Stimulated activated CD8-positive, alpha-beta memory T cell treated with anti-CD3 and anti-CD28 coated beads, Interleukin-15, amount 100 ng/mL, for 4 hours (primary cell): ENCODE data around the gene TPBGL.
A peak's percentile ranks its signal among the peaks of the same experiment; 100 is the strongest.

Experiments used
- DNase-seq, 2 donors: peaks; one replicate each; pipeline ENCODE4 v3.0.0-alpha.2; 2020; ENCODE audit warnings: low read depth in 2 of 2

The TPBGL gene

DNA sequence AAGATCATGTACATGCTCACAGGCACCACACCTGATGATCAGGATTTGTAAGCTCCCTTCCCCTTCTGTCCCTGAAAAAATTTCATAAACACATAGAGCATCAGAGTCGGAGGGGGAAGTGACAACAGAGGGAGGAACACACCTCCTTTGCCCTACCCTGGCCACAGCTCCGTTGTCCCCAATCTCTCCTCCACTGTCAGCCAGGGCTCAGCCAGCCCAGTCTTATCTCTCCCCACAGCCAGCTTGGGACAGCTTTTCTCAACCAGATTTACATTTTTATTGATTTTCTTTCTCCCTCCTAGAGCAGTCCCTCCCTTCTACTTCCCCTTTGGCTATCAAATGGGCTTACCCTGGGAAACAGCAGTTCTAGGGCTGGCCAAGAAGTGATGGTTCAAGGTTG, 32.1 kb upstream of the TPBGL start:
- DNase-seq, result no peak

DNA sequence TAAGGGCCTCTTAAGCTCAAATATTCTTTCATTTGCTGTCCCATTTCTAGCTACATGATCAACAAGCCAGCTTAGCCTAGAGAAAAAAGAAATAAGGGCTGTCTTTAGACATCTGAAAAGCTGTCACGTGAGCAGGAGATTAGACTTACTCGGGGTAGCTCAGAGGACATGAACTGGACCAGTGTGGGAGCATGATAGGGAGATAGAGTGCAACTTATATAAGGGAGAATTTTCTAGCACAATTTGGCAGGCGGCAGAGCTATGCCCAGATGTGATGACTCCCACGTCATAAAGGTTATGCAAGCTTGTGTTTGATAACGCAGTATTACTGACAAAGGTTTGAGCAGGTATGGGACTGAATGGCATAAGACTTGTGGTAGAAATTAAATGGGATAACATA, 28.2 kb upstream of the TPBGL start:
- DNase-seq, result no peak

DNA sequence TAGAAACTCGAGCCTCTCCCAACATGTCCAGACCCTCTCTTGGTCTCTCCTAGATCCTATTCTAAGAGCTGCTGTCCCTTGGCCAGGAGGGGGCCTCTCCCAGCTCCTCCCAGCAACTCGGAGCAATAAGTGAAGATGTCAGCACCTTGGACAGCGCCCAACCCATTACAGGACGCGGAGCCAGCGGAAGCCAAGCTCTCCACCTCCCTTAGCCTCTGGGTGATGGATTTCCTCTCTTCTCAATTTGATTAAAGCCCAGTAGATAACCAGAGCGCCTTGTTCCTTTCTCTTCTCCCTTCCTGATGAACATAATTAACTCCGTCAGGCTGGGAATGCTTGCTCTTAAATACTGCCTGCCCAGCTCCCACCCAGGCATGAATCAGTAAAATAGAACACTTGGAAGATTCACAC, 26.2 kb upstream of the TPBGL start:
- peak; percentile 4 to 34 for DNase-seq

DNA sequence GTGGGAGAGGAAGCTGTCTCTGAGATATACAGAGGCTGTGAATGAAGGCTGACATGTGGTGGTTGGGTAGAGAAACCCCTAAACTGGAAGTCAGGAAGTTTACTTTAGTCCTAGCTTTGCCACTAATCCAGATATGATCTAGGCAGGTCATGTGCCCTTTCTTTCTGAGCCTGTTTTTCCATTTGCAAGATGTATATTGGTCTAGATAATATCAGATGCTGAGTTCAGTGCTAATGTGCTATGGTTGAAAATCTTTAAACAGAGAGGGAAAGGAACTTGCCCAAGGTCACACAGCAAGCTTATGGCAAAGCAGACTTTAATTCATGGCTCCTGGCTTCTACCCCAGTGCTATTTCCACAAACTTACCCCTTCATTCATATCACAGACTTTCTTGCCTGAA, 25.7 kb upstream of the TPBGL start:
- no peak for DNase-seq

DNA sequence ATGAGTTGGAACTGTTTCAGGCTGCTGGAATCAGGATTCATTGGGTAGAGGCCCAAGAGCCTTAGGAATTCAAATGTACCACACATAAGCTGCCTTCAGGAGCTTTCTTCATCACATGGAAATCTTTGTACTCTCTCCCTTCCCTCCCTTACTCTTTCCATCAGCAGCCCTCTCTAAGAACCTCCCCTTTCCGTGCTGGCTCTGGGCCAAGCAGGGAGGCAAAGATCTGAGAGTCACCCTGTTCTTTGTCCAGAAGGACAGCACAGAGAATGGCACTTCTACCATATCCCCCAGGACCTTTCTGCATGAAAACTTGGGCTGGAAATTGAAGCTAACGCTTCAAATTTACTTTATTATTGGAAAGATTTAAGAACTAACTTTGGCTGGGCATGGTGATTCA, 20.7 kb upstream of the TPBGL start:
- DNase-seq, result no peak

DNA sequence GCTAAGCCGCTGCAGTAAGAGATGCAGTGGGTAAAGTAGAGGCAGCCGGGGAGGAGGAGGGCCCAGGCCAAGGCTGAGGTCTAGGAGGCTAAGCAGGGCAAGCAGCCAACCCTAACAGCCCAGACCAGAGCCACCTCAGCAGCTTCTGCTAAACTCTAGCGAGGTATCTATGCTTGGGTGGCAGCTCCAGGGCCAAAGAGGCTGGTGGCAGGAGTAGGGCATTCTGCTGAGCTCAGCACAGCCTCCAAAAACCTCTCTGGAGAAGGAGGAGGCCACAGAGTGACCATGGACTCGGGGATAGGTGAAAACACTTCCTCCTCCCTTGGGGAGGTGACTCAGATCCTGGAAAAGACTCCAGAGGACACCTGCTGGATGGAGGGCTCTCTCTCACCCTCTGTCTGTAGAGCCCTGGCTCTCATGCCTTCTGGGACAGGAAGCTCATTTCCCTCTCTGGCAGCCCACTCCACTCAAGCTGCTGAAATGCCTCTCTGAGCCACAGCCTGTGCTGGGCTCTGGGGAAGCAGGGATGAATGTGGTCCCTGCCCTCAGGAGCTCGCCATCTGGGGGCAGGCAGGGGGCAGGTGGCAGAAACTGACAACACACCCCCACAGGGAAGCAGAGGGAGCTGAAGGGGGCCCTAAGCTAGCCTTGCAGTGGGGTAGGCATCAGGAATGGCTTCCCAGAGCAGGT, 16.5 kb upstream of the TPBGL start:
- DNase-seq, result no peak

DNA sequence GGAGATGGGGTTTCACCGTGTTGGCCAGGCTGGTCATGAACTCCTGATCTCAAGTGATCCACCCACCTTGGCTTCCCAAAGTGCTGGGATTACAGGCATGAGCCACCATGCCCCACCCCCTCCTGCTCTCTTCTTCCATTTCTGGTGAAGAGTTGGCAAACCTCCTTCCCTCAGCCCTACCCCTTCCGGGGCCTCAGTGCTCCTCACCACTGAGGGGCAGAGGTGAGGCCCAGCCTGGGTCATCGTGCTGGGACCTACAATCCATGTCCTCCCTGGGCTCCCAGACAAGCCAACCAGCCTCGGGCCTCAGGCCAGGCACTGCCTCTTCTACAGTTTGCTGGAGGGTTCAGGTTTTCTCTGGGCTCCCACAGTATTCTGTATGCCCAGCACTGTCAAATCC, 14.8 kb upstream of the TPBGL start:
- DNase-seq, result no peak

DNA sequence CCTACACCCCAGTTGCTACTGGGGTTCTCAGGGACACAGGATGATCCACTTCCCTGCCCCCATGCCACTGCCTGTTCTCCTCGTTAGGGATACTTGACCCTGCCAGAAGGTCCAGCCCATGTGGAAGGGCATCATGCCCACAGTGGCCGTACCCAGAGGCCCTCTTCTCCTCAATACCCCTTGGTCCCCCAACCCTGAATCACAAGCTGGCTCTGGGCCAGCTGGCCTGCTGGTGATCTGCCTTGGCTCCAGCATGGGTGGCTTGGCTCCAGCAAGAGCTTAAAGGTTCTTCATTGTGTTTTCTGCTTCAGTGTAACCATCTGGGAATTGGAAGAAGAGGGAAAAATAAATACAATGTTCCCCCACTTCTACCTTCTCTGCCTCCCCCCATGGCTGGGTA, 11.1 kb upstream of the TPBGL start:
- DNase-seq, result no peak

DNA sequence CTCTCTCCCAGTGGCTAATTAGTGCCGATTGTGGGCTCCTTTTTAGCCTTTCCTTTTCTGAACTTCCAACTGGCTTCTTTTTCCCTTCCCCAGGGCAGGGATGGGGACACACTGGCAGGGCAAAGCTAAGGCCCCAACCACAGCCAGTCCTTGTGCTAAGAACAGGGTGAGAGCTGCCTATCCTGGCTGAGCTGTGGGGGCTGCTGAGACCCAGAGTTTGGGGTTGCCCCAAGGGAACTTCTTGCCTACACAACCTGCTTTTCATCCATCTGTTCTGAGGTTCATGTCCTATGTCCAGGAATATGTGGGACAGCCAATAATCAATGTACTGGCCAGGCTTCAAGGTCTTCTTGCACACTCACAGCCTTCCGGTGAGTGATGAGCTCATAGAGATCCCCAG, 10.0 kb upstream of the TPBGL start:
- DNase-seq, result no peak

DNA sequence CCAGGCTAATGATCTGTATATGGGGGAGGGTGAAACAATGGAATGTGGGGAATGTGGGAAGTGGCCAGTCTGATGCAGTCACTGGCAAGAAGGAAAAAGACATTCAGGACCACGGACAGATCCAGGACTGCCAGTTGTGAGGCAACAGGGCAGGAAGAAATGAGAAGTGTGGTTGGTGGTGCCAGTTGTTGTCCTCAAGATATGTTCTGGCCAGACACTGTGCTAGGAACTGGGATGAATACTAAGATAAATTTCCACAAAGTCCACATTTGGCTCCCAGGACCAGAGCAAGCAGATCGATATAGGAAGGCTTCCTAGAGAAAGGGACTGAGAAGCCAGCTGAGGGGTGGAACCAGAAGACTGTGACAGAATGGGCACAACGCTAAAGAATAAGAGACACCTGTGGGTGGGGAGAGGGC, 6.8 kb upstream of the TPBGL start:
- no peak for DNase-seq

DNA sequence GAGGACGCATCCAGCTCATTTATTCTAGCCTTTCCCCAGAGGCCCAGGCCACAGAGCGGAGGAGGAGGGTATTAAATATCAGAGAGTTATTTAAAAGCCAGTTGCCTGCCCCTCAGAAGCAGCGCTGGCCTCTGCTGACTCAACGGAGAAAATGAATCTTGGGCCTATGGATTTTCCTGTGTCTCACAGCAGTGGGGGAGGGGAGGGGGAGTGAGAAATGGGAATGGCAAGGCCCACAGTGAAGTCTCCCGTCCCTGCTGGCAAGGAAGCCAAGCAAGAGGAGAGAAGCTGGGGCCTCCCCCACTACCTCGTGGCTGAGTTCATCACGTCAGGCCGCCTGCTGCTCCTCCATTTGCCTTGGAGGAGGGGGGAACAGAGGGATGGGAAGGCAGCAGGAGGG, 4.5 kb upstream of the TPBGL start:
- no peak for DNase-seq

DNA sequence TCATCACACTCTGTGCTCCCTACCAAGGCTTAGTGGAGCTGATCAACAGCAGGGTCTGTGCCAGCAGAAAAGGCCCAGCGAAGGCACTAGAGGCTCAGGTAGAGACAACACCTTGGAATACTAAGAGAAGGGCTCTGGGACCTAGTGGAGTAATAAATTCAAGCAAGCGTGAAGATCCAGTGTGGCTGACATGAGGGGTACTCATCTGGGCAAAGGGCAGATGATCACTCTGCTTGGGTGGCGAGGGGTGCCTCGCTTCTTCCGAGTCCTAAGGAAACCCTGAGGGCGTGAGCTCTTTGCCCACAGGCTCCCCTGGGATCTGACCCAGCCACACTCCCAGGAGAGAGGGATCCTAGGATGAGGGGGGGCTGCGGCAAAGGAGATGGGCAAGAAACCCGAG, 3.5 kb upstream of the TPBGL start:
- DNase-seq, result no peak

DNA sequence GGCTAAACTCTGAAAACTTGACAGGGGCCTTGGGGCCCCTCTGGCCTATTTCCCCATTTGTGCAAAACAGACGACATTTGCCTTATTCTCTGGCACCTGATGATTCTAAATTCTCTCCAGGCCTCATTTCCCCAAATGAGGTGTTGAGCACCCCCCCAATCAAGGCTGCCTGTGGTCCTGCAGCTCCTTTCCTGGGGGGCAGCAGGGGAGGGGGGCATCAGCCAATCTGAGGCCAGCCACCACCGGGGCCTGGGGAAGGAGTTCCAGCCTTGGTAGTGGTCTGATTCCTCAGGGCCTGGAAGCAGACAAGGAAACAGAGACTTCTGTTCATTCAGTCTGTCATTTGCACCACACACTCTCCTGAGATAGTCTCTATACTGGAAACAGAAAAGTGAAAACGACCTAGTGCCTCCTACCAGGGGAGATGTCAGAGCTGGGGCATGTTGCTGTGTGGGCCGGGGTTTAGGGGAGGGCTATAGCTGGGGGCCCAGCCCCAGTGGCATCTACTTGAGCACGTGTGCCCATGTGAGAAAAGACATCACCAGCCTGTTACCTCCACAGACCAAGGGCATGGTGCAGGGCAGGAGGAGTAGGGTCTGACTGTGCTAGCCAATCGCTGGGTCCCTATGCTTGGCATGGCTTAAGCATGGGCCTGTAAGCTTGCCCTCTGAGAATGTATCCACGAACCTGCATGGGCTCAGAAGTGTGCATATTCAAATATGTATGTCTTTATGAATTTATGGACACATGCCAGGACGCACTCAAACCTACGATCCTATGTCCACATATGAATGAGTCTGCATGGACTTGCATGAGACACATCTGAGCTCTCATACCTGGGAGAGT, 1.8 kb upstream of the TPBGL start:
- DNase-seq, result no peak

DNA sequence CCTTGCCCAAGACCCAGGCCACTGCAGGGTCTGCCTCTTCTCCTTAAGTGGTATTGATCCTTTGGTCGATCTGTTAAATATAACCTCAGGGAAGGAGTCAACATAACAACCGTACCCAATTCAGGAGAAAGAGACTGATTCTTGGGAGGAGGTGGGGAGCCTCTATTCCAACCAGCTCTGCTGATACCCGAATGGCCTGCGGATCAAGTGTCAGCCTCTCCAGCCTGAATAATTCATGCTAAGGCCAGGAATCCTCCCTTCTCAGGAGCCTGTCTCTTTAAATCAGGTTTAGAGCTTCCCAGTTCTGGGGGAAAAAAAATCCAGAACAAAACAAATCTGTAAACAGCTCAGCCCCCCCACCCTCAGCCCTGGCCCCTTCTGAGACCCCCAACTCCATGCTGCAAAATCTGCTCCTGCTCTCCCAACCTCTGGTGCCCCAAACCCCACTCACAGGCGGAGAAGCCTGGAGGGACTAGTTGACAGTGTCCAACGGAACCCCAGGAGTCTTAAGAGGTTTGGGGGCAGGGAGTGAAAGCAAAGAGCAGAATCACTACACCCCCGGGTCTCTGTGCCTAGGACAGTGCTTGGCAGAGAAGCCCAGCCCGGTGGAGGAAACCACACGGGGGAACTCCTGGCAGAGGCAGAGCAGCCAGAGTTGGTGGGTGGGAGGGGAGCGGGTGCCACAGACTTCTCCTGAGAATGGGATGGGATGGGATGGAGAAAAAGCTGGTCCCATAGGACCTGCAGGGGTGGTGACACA, 863 bp upstream of the TPBGL start:
- DNase-seq, result no peak

DNA sequence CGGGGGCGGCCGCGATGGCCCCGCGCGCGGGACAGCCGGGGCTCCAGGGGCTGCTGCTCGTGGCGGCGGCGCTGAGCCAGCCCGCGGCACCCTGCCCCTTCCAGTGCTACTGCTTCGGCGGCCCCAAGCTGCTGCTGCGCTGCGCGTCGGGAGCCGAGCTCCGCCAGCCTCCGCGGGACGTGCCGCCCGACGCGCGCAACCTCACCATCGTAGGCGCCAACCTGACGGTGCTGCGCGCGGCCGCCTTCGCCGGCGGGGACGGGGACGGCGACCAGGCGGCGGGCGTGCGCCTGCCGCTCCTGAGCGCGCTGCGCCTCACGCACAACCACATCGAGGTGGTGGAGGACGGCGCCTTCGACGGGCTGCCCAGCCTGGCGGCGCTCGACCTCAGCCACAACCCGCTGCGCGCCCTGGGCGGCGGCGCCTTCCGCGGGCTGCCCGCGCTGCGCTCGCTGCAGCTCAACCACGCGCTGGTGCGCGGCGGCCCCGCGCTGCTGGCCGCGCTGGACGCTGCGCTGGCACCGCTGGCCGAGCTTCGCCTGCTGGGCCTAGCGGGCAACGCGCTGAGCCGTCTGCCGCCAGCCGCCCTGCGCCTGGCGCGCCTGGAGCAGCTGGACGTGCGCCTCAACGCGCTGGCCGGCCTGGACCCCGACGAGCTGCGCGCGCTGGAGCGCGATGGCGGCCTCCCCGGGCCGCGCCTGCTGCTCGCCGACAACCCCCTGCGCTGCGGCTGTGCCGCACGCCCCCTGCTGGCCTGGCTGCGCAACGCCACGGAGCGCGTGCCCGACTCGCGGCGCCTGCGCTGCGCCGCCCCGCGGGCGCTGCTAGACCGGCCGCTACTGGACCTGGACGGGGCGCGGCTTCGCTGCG, 697 bp downstream of the TPBGL start:
- DNase-seq, result peak; percentile 55 to 70

DNA sequence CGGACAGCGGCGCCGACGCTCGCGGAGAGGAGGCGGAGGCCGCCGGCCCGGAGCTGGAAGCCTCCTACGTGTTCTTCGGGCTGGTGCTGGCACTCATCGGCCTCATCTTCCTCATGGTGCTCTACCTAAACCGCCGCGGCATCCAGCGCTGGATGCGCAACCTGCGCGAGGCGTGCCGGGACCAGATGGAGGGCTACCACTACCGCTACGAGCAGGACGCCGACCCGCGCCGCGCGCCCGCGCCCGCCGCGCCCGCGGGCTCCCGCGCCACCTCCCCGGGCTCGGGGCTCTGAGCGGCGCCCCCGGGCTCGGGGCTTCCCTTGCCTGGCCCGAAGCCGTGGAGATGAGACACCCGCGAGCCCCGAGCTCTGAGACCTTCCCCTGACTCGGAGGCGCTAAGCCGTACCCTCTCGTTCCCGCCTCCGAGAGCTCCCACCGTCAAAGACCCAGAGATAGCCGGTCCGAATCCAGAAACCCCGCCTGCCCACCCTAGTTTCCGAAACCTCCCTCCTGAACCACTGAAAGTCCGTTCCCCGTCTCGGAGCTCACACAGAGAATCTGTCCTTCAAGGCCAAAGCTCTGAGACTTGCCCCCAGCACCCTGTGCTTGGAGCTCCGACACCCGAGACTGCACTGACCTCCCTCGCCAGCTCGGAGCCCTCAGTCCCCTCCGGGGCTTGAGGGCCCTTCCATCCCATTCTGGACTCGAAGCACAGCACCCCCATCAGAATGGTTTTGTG, 1.5 kb downstream of the TPBGL start:
- no peak for DNase-seq

DNA sequence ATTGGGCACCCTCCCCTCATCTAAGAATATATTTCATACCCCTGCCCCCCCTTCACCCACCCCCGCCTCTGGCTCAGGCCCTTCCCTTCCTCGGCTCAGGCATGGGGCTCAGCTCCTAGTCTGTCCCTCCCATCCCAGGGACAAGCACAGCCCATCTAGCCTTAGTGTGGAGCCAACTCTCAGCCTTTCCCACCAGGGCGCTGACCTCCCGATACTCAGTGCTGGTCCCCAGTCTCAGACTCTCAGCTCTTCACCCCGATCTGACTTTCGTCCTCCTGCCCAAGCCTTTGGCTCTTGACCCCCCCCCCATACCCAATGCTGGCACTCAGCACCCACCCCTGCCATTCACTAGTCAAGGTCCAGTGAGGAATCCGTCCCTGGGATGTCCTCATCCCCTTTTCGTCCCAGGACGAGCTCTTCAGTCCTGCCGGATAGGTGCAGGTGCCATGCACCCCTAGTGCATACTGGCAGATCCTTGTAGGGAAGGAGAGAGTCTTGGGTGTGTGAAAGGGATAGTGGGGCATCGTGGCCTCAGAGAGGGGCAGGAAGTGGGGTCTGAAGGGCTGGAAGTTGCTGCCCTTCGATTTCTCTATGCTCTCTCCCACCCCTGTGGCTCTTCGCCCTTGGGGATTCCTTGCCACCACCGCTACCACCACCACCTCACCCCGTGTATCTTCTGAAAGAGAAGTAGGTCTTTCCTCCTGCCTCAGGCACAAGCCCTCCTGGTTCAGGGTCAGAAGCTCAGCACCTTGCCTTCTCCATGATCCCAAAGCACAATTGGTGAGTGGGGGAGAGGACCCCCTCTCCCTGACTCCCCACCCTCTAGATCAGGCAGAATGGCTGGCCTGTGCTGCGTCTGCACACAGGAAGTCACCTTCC, 2.4 kb downstream of the TPBGL start:
- no peak for DNase-seq

DNA sequence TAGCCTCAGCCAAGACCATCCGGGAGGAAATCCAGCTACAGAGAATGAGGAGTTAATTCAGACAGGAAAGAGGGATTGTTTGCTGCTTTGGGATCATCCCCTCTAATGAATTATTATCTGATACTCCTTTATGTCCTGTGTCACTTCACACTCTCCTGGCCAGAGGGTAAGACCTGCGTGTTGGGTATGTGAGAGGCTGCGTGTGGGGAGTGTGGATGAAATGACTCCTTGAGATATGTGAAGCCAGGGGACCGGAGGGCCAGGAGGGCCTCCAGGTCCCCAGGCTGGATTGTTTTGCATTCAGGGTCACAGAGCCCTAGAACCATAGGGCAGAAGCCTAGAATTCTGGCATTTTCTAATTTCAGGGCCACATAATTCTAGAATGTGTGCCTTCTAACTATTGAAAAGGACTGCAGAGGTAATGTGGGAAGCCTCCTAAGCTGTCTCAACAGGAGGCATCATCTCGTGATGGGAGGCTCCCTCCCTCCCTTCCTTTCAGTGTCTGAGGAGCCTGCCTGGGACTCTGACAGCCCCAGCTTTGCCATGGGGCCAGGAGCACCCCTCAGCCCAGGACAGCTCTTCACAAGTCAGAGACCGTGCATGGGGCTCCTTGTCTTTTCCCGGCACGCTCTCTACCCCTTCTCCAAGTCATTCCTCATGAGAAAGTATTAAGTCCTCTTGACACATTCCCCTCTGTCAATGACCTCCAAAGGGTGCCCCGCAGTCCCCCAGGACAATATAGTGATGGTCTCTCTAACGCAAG, 3.7 kb downstream of the TPBGL start:
- DNase-seq, result no peak

DNA sequence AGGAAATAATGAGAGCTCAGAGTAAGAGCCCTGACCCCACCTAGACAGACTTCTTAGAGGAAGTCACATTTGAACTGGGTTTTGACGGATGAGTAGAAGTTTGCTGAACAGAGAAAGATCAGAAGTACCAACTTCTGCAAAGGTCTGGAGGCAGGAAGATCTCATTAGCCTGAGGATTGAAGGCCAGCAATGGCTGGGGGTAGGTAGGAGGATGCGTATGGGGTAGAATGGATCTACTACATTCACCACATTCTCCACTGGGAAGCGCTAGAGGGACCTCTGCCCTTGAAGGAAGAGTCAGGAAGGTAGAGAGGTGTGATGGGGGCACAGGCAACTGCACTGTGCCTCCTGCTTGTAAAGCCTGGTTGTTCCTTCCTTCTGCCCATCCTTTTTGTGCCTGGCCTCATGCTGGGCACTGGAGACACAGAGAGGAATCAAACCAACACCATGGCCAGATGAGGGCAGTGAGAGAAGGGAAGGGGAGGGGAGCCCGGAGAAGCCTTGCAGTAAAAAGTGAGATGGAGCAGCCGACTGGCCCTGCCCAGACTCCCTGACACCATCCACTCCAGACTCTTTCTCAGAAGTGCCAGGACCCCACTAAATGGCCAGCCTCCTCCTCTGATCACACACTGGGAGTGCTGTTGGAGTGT, 4.9 kb downstream of the TPBGL start:
- DNase-seq, result no peak
